HepG2 (cell line): Measurements from ENCODE around the gene GZF1. TPM values are rescaled to one million over a fixed set of nuclear protein-coding genes. Genes with fewer than 3 reads are reported as not detected.

ENCODE experiments used
- FIP1L1 ChIP-seq: fragments of 200-400 bp; formaldehyde crosslinking; IDR thresholded peaks from 2 replicates; pipeline ENCODE4 v1.6.1; 2018; ENCODE audit warnings: low read depth, mild to moderate bottlenecking, low read length, moderate library complexity, borderline replicate concordance; ENCODE audit not compliant: insufficient read depth
- GABPA ChIP-seq, 2 experiments: IDR thresholded peaks; 2 replicates each; pipeline ENCODE4 v1.6.1; 2011 to 2016; ENCODE audit warnings: low read depth in 2 of 2, low read length in 1 of 2, missing biosample characterization in 1 of 2, missing genetic modification characterization in 1 of 2
- GLMP ChIP-seq: sonication (generic); formaldehyde crosslinking; IDR thresholded peaks from 2 replicates; pipeline ENCODE4 v1.9.0; 2021; ENCODE audit warnings: missing genetic modification reagents, mild to moderate bottlenecking, borderline replicate concordance
- JUND ChIP-seq: sonication (generic); formaldehyde crosslinking; IDR thresholded peaks from 2 replicates; pipeline ENCODE4 v1.8.0; 2022; ENCODE audit warnings: mild to moderate bottlenecking, missing genetic modification reagents
- KLF13 ChIP-seq: sonication (generic); formaldehyde crosslinking; IDR thresholded peaks from 2 replicates; pipeline ENCODE4 v1.4.0; 2020; ENCODE audit warnings: mild to moderate bottlenecking, missing genetic modification reagents
- MAFG ChIP-seq: sonication (generic); formaldehyde crosslinking; IDR thresholded peaks from 2 replicates; pipeline ENCODE4 v1.5.1; 2020; ENCODE audit warnings: mild to moderate bottlenecking, missing genetic modification reagents
- POLR2AphosphoS5 ChIP-seq: IDR thresholded peaks from 2 replicates; pipeline ENCODE4 v1.6.1; 2012; ENCODE audit warnings: low read depth, low read length
- RFX5 ChIP-seq: IDR thresholded peaks from 2 replicates; pipeline ENCODE4 v1.6.1; 2011; ENCODE audit warnings: low read depth, low read length, improper control_type of control experiment
- SRSF1 ChIP-seq: fragments of 200-400 bp; formaldehyde crosslinking; optimal IDR thresholded peaks from 2 replicates; pipeline ENCODE3; 2017; ENCODE audit warnings: mild to moderate bottlenecking, low read depth, low read length, moderate library complexity
- TEF ChIP-seq: sonication (generic); formaldehyde crosslinking; IDR thresholded peaks from 2 replicates; pipeline ENCODE4 v1.5.0; 2020; ENCODE audit warnings: missing genetic modification reagents
- TFDP1 ChIP-seq: IDR thresholded peaks from 2 replicates; pipeline ENCODE4 v1.6.1; 2016; ENCODE audit warnings: missing compliant biosample characterization, missing genetic modification reagents, borderline replicate concordance
- TGIF2 ChIP-seq: IDR thresholded peaks from 2 replicates; pipeline ENCODE4 v1.6.1; 2016; ENCODE audit warnings: control low read depth, missing compliant biosample characterization
- THYN1 ChIP-seq: sonication (generic); formaldehyde crosslinking; IDR thresholded peaks from 2 replicates; pipeline ENCODE4 v1.8.1; 2023; ENCODE audit warnings: low read depth, mild to moderate bottlenecking, moderate library complexity, missing genetic modification reagents, borderline replicate concordance
- UBTF ChIP-seq: sonication (generic); formaldehyde crosslinking; IDR thresholded peaks from 2 replicates; pipeline ENCODE4 v1.4.0; 2020; ENCODE audit warnings: mild to moderate bottlenecking, missing genetic modification reagents
- USF2 ChIP-seq, 2 experiments: sonication (generic) in 1 of 2; formaldehyde crosslinking in 1 of 2; IDR thresholded peaks; 2 replicates each; pipeline versions ENCODE4 v1.5.1 to v1.6.1; 2011 to 2020; ENCODE audit warnings: borderline replicate concordance in 1 of 2, low read depth in 1 of 2, low read length in 1 of 2, mild to moderate bottlenecking in 1 of 2, missing genetic modification reagents in 1 of 2, moderate library complexity in 1 of 2
- ZNF280B ChIP-seq: sonication (generic); formaldehyde crosslinking; IDR thresholded peaks from 2 replicates; pipeline ENCODE4 v1.5.0; 2020; ENCODE audit warnings: missing genetic modification reagents, mild to moderate bottlenecking, borderline replicate concordance
- ZNF331 ChIP-seq: sonication (generic); formaldehyde crosslinking; IDR thresholded peaks from 2 replicates; pipeline ENCODE4 v1.4.0; 2020; ENCODE audit warnings: missing genetic modification reagents
- ZNF629 ChIP-seq: sonication (generic); formaldehyde crosslinking; conservative IDR thresholded peaks from 2 replicates; pipeline ENCODE4 v1.5.0; 2020; ENCODE audit warnings: missing genetic modification reagents
- polyA plus RNA-seq, 8 experiments: library from polyadenylated mRNA; depleted of rRNA in 3 of 8; stranded (reverse) in 7 of 8; unstranded in 1 of 8; fragments of >200 nt; fragmentation: Illumina TruSeq in 4 of 8; extraction: Trizol in 4 of 8; gene quantifications; 2 replicates each; pipeline versions ENCODE4 v1.2.1 to v1.2.3, GENCODE V29; 2011 to 2016; ENCODE audit warnings: low read depth in 4 of 8, missing spikeins in 1 of 8, mixed read lengths in 1 of 8; ENCODE audit not compliant: insufficient read depth in 1 of 8
- total RNA-seq, 5 experiments: library from RNA; depleted of rRNA; stranded (reverse); fragments of >200 nt; fragmentation: Illumina TruSeq; extraction: Trizol; gene quantifications; 2 replicates each; pipeline ENCODE4 v1.2.3, GENCODE V29; 2016; ENCODE audit warnings: low read depth in 1 of 5

The GZF1 gene
- total and polyA plus RNA-seq, 2 of the 13 experiments (the other 11 are each of a cell fraction or from before 2014, with no cell fraction given): 16.9 to 26.0 TPM

GRCh38 chr20:23357767-23358562, 4.0 kb upstream of the GZF1 start (continued):
- peak; percentile 93 for TF ChIP-seq USF2 (IDR thresholded peaks at IDR 0.05; ENCODE audit: low read depth, low read length)
- TF ChIP-seq USF2 (CRISPR knock-in tag; IDR thresholded peaks at IDR 0.05; ENCODE audit: borderline replicate concordance): peak; percentile 98
- peak; percentile 96; the same call in 1 of the 2 replicates for TF ChIP-seq ZNF280B (CRISPR knock-in tag)
- no peak for TF ChIP-seq FIP1L1
- TF ChIP-seq TGIF2 (CRISPR knock-in tag): peak; percentile 98
- peak; percentile 75 for TF ChIP-seq POLR2AphosphoS5
- TF ChIP-seq TEF (CRISPR knock-in tag): no peak
- TF ChIP-seq GABPA (IDR thresholded peaks at IDR 0.05; ENCODE audit: low read depth, low read length): no peak
- TF ChIP-seq GABPA (CRISPR knock-in tag; IDR thresholded peaks at IDR 0.05; ENCODE audit: low read depth): peak; percentile 61
- TF ChIP-seq ZNF331 (CRISPR knock-in tag): peak; percentile 78; the same call in 1 of the 2 replicates
- TF ChIP-seq RFX5: no peak
- no peak for TF ChIP-seq GLMP (CRISPR knock-in tag)
- TF ChIP-seq TFDP1 (CRISPR knock-in tag): peak; percentile 87
- no peak for TF ChIP-seq THYN1 (CRISPR knock-in tag)
- TF ChIP-seq KLF13 (CRISPR knock-in tag): no peak
- no peak for TF ChIP-seq SRSF1
- TF ChIP-seq JUND (CRISPR knock-in tag): peak; percentile 5; the same call in 1 of the 2 replicates
- no peak for TF ChIP-seq ZNF629 (CRISPR knock-in tag)
- TF ChIP-seq UBTF: peak; percentile 82
- no peak for TF ChIP-seq MAFG (CRISPR knock-in tag)
